Suprapubic skin (tissue), 4 donors: ENCODE measurements around the gene KLHL17.

Source experiments
- CTCF ChIP-seq, 2 donors: fragments of 200-600 bp in 1 of 2; fragments of 450-650 bp in 1 of 2; sonication (generic) in 1 of 2; IDR thresholded peaks; one replicate each; pipeline ENCODE4 v1.5.1; 2016 to 2019; ENCODE audit warnings: antibody characterized with exemption in 2 of 2, mild to moderate bottlenecking in 1 of 2, moderate library complexity in 1 of 2
- POLR2A ChIP-seq, 2 donors: fragments of 450-650 bp; IDR thresholded peaks; one replicate each; pipeline ENCODE4 v1.6.1; 2017; ENCODE audit warnings: antibody characterized with exemption in 2 of 2, mild to moderate bottlenecking in 2 of 2, moderate library complexity in 2 of 2
- POLR2AphosphoS5 ChIP-seq, 3 donors: sonication (generic); formaldehyde crosslinking; IDR thresholded peaks; one replicate each; pipeline ENCODE4 v1.6.1; 2017; ENCODE audit warnings: antibody characterized with exemption in 3 of 3

GRCh38 chr1:936348-937264 lies 23.8 kb upstream of the KLHL17 start:
- TF ChIP-seq POLR2A (IDR thresholded peaks at IDR 0.05) (no peak), POLR2AphosphoS5 (IDR thresholded peaks at IDR 0.05) (no peak), CTCF (IDR thresholded peaks at IDR 0.05) (no peak)
